Measurements from ENCODE around the gene B4GALT3.

DNA sequence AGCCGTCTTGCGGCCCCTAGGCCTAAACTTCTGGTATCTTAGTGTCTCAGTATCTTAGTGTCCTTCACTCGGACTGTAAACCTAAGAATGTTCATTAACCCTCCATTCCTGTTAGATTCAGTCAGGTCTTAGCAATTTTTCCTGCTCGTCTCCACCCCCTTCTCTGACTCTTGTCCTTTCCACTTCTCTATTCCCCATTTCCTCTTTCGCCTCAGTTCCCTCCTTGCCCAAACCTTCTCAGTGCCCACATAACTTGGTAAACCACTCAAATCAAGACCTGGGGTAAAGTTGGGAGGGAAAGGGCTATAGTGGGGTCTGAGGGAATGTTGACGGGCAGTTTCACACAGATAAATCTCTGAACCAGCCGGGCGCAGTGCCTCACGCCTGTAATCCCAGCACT is 37.1 kb upstream of the B4GALT3 start:
- no peak for TF ChIP-seq CTCF (IDR thresholded peaks at IDR 0.05)
- no peak for TF ChIP-seq EZH2 (IDR thresholded peaks at IDR 0.05)
- no peak for TF ChIP-seq EZH2phosphoT487 (IDR thresholded peaks at IDR 0.05)

All from neural progenitor cell (in vitro differentiated cells).